Prostate gland (tissue), 2 donors: ENCODE data around the gene CRIM1. TPM values are rescaled to one million over a fixed set of nuclear protein-coding genes. Genes with fewer than 3 reads are reported as not detected.
A peak's percentile ranks its signal among the peaks of the same experiment; 100 is the strongest.

ENCODE experiments used
- DNase-seq: peaks from one replicate; pipeline ENCODE4 v3.0.0-alpha.2; 2019; ENCODE audit warnings: low spot score
- H3K27ac ChIP-seq, 2 donors: fragments of 200-600 bp; sonication (generic); 2 replicates each; pipeline ENCODE4 v1.5.1; 2017 to 2019
- H3K27me3 ChIP-seq: fragments of 200-600 bp; sonication (generic); replicated peaks from 2 replicates; pipeline ENCODE4 v1.5.1; 2019; ENCODE audit not compliant: insufficient read depth
- H3K36me3 ChIP-seq, 2 donors: fragments of 200-600 bp; sonication (generic); 1 replicate in 1 of 2; 2 replicates in 1 of 2; pipeline versions ENCODE4 v1.5.1 to v1.8.1; 2017 to 2019
- H3K4me1 ChIP-seq: fragments of 200-600 bp; sonication (generic); replicated peaks from 2 replicates; pipeline ENCODE4 v1.5.1; 2019
- H3K4me3 ChIP-seq, 2 donors: fragments of 200-600 bp; sonication (generic); 2 replicates each; pipeline ENCODE4 v1.5.1; 2017 to 2019
- H3K9me3 ChIP-seq: fragments of 200-600 bp; sonication (generic); 2 replicates; pipeline ENCODE4 v1.5.1; 2017
- POLR2A ChIP-seq: fragments of 450-650 bp; IDR thresholded peaks from one replicate; pipeline ENCODE4 v1.6.1; 2016; ENCODE audit warnings: antibody characterized with exemption, mild to moderate bottlenecking
- POLR2AphosphoS5 ChIP-seq: sonication (generic); formaldehyde crosslinking; IDR thresholded peaks from one replicate; pipeline ENCODE4 v1.6.1; 2017; ENCODE audit warnings: antibody characterized with exemption
- WGBS: methylation state at CpG from one replicate; pipeline ENCODE4 v1.1.5; 2018; 5-methylcytosine and 5-hydroxymethylcytosine counted together
- intact Hi-C: fragments of 100-400 bp; cut with DNase I; formaldehyde crosslinking; loops from one replicate; pipeline ENCODE4 v1.14.2; 2022
- total RNA-seq, 2 donors: library from RNA; depleted of rRNA; stranded (reverse); fragments of >200 nt; gene quantifications; one replicate each; pipeline ENCODE4 v1.1.0, GENCODE V29; 2016
- TF ChIP-seq, protein P1 (sequence below), 4 experiments: fragments of 200-600 bp in 2 of 4; fragments of 450-650 bp in 2 of 4; sonication (generic) in 2 of 4; IDR thresholded peaks; 1 replicate in 3 of 4; 2 replicates in 1 of 4; pipeline ENCODE4 v1.5.1; 2016 to 2019; ENCODE audit warnings: antibody characterized with exemption in 4 of 4, mild to moderate bottlenecking in 2 of 4, moderate library complexity in 2 of 4

The CRIM1 gene
- total RNA-seq, 2 donors from 2014 or later = 55.2 to 101 TPM

DNA sequence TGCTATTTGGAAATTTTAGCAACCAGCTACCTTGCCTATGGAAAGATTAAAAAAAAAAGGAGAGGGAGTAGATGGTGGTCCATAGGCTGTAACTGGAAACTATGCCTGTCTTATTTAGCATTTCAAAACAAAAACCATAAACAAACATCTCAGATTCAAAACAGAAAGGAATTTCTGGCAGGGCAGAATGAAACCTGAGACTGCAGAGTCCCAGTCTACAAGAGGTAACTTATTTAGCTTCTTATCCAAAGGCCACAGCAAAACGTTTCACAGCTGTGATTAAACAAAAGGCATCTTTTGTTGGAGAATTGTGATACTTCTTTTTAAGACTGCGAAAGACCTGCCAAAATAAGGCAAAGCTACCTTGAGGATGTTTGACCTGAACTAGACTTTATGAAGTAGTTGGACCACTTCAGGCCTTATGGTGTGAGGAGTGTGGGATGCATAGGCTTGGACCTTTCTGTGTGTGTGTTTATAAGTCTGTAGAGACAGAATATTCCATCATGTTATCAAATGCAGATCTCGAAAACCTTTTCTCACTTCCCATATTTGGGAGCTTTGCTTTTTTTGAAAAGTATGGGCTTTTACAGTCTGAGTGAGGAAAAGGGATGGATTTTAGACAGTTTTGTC is 11.0 kb downstream of the CRIM1 start:
- no peak for DNase-seq
- Histone ChIP-seq H3K36me3 (no peaks in the 10 kb centered on the region), H3K27me3 (no peaks in the 10 kb centered on the region), H3K9me3 (no peaks in the 10 kb centered on the region), H3K4me3 (no peak overlapping the region), H3K27ac (peak overlapping the region; percentile 20 to 52), H3K4me1 (no peaks in the 10 kb centered on the region)
- WGBS = 28% methylated on average over 3 of the region's 3 CpGs
- intact Hi-C loops = no loop called here
- TF ChIP-seq POLR2A (no peak), POLR2AphosphoS5 (peak; percentile 15)
- TF ChIP-seq, protein P1, sequence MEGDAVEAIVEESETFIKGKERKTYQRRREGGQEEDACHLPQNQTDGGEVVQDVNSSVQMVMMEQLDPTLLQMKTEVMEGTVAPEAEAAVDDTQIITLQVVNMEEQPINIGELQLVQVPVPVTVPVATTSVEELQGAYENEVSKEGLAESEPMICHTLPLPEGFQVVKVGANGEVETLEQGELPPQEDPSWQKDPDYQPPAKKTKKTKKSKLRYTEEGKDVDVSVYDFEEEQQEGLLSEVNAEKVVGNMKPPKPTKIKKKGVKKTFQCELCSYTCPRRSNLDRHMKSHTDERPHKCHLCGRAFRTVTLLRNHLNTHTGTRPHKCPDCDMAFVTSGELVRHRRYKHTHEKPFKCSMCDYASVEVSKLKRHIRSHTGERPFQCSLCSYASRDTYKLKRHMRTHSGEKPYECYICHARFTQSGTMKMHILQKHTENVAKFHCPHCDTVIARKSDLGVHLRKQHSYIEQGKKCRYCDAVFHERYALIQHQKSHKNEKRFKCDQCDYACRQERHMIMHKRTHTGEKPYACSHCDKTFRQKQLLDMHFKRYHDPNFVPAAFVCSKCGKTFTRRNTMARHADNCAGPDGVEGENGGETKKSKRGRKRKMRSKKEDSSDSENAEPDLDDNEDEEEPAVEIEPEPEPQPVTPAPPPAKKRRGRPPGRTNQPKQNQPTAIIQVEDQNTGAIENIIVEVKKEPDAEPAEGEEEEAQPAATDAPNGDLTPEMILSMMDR (IDR thresholded peaks at IDR 0.05) = no peak

DNA sequence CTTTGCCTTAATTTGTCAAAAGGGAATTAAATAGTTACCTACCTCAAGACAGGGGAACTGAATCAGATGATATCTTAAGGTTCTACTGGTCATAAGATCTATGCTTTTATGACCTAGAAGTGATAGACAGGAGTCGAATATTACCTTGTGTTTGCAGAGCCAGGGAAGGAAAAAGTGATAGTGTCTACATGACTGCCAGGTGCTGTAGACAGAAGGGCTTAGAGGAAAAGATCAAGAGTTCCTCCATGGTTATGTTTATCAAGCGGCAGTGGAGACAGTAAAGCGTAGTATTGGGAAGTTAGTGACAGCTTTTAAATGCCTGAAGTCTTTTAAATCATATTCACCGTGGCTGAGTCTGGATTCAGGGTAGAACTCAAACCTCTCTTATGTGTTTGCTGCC is 11.9 kb downstream of the CRIM1 start:
- no peak for DNase-seq
- Histone ChIP-seq H3K4me3 (no peak overlapping the region), H3K36me3 (no peaks in the 10 kb centered on the region), H3K9me3 (no peaks in the 10 kb centered on the region), H3K27ac (peak overlapping the region; percentile 20 to 52), H3K4me1 (no peaks in the 10 kb centered on the region), H3K27me3 (no peaks in the 10 kb centered on the region)
- TF ChIP-seq, protein P1 (IDR thresholded peaks at IDR 0.05) = no peak
- TF ChIP-seq POLR2AphosphoS5 (no peak), POLR2A (no peak)
- 38% methylated on average over 4 of the region's 4 CpGs for WGBS
- intact Hi-C loops = no loop called here

DNA sequence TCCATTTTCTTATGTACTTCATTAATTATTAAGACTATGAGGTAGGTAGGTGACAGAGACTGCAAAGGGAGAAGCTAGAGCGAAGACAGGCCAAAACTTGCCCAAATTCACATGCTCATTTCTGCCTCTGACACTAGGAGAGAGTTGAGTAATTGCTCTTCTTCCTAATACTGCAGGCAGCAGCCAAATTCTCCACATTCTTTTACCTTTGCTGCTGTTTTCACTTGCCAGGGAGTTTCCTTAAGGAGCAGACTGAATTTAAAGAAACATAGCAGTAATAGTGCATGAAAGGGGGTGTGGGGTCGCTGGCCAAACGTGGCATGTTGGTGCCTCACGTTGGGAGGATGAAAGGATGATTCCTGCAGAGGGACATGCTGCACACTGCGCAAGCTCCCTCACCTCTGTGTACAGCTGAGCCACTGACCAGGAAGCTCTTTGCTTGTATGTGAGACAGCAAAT is 12.3 kb downstream of the CRIM1 start:
- H3K27ac ChIP-seq = peak overlapping the region; percentile 20 to 52
- H3K4me3 ChIP-seq = no peak overlapping the region
- intact Hi-C loops = no loop called here
- TF ChIP-seq POLR2AphosphoS5 (peak; percentile 60), POLR2A (no peak)
- TF ChIP-seq, protein P1 (IDR thresholded peaks at IDR 0.05) = no peak
- DNase-seq = peak; percentile 62
- no peaks in the 10 kb centered on the region for H3K36me3 ChIP-seq
- no peaks in the 10 kb centered on the region for H3K27me3 ChIP-seq
- no peaks in the 10 kb centered on the region for H3K9me3 ChIP-seq
- WGBS = 29% methylated on average over 5 of the region's 5 CpGs
- H3K4me1 ChIP-seq = no peaks in the 10 kb centered on the region

DNA sequence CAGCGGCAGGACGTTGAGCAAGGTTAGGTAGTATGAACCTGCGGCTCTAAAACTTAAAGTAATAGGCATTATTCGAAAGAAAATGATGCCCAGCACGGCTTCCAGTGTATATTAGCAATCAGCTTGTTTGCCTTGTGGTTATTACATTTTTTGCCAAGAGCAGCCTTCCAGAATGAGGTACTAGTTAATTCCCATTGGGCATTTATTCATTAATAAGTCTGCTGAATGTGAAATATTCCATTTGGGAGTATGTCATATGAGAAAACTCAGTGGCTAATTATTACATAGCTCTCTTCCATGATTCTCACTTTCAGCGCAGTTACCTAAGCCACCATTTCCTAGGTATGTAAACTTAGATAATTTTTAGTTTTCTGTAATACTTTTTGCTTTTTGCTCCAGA is 12.9 kb downstream of the CRIM1 start:
- Histone ChIP-seq H3K27ac (peak overlapping the region in 1 of 2 donors; percentile 52), H3K4me1 (no peaks in the 10 kb centered on the region), H3K27me3 (no peaks in the 10 kb centered on the region), H3K36me3 (no peaks in the 10 kb centered on the region), H3K4me3 (no peak overlapping the region), H3K9me3 (no peaks in the 10 kb centered on the region)
- TF ChIP-seq POLR2A (no peak), POLR2AphosphoS5 (no peak)
- TF ChIP-seq, protein P1 (IDR thresholded peaks at IDR 0.05) = no peak
- intact Hi-C loops = no loop called here
- WGBS = 42% methylated on average over 6 of the region's 6 CpGs
- no peak for DNase-seq

DNA sequence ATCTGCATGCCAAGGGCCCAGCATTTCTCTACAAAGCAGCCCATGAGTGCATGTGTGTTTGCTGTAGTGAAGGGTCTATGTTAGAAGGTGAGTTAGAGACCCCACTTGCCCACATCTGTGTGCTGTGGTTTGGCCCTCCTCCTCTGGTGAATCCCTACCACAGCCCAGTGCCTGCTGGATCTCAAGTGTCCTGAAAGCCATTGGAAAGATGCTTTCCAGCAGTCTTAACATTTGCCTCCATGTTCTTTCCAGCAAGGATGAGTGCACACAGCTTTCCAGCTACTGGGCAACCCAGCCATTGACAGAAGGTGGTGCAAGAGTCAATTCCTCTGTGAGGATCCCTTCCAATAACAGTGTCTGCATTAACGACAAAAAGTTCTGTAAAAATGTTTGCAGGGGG is 13.6 kb downstream of the CRIM1 start:
- Histone ChIP-seq H3K27me3 (no peaks in the 10 kb centered on the region), H3K4me3 (no peak overlapping the region), H3K27ac (no peak overlapping the region), H3K4me1 (no peaks in the 10 kb centered on the region), H3K36me3 (no peaks in the 10 kb centered on the region), H3K9me3 (no peaks in the 10 kb centered on the region)
- 48% methylated on average over 1 of the region's 1 CpG for WGBS
- intact Hi-C loops = no loop called here
- no peak for TF ChIP-seq POLR2AphosphoS5
- no peak for DNase-seq
